D341Med (cell line): Measurements from ENCODE around the gene EPN3.

Source experiments
- DNase-seq: peaks from one replicate; pipeline ENCODE4 v3.0.0; 2012; ENCODE audit warnings: low spot score

Gene EPN3

GRCh38 chr17:50570032-50570431, 37.5 kb downstream of the EPN3 start:
- DNase-seq, result no peak

- DNase-seq, result peak; percentile 76
These were observed 38.0 kb downstream of the EPN3 start for GRCh38 chr17:50570528-50570927.

- no peak for DNase-seq
These were observed 39.1 kb downstream of the EPN3 start for GRCh38 chr17:50571681-50572080.

- no peak for DNase-seq
These were observed 40.0 kb downstream of the EPN3 start for GRCh38 chr17:50572541-50572940.

GRCh38 chr17:50573866-50574611, 41.5 kb downstream of the EPN3 start:
- peak; percentile 89 for DNase-seq

GRCh38 chr17:50575581-50576210, 43.2 kb downstream of the EPN3 start:
- no peak for DNase-seq

- no peak for DNase-seq
These were observed 44.3 kb downstream of the EPN3 start for GRCh38 chr17:50576864-50577263.

GRCh38 chr17:50577451-50577954, 45.0 kb downstream of the EPN3 start:
- DNase-seq, result no peak

- no peak for DNase-seq
These were observed 45.6 kb downstream of the EPN3 start for GRCh38 chr17:50578173-50578572.

GRCh38 chr17:50579399-50579798, 46.9 kb downstream of the EPN3 start:
- DNase-seq, result no peak

- DNase-seq, result no peak
These were observed 48.1 kb downstream of the EPN3 start for GRCh38 chr17:50580646-50581045.

GRCh38 chr17:50581316-50581715, 48.8 kb downstream of the EPN3 start:
- no peak for DNase-seq

- no peak for DNase-seq
These were observed 50.2 kb downstream of the EPN3 start for GRCh38 chr17:50582741-50583140.

- no peak for DNase-seq
These were observed 51.1 kb downstream of the EPN3 start for GRCh38 chr17:50583641-50584040.

GRCh38 chr17:50584116-50584515, 51.6 kb downstream of the EPN3 start:
- no peak for DNase-seq

- DNase-seq, result no peak
These were observed 52.2 kb downstream of the EPN3 start for GRCh38 chr17:50584749-50585148.

- DNase-seq, result no peak
These were observed 52.8 kb downstream of the EPN3 start for GRCh38 chr17:50585346-50585745.

- no peak for DNase-seq
These were observed 53.4 kb downstream of the EPN3 start for GRCh38 chr17:50585891-50586290.

- peak; percentile 91 for DNase-seq
These were observed 54.1 kb downstream of the EPN3 start for GRCh38 chr17:50586421-50587247.

GRCh38 chr17:50587571-50587970, 55.0 kb downstream of the EPN3 start:
- DNase-seq, result no peak

GRCh38 chr17:50588391-50589049, 56.0 kb downstream of the EPN3 start:
- DNase-seq, result no peak

GRCh38 chr17:50589095-50589705, 56.7 kb downstream of the EPN3 start:
- DNase-seq, result no peak
